ENCODE data around the gene UBE2G2. TPM values are rescaled to one million over a fixed set of nuclear protein-coding genes. Genes with fewer than 3 reads are reported as not detected.

Gene UBE2G2
- total RNA-seq, 6 donors from 2014 or later: 74.4 to 218 (median 80.1) TPM

DNA sequence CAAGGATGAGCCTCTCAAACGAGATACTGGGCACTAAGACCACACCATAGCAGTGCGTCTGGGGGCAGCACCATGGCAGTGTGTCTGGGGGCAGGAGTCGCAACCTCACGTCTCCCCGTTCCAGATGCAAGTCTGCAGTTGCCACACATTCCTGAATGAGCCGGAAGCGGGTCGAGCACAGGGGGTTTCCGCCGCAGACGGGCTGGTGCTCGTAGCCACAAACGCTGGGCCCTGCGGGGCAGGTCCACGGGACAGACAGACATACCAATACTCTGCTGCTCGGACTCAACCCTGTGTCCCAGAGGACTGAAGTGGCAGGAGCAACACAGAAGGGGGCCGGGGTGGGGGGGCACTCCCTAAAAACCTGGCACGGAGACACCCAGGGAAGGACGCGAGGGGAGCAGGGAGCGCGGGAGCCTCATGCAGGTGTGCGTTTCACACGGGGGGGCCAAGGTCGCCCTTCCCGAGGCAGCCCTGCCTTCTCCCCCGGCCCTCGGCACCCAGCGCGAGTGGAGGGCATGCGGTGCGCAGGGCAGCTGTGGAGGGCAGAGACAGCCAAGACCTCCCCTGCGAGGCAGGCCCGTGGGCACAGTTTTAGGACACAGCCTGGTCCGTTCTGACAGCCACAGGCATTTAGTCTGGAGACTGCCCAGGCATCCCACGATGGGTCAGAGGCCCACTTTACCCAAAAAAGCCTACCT lies 47.4 kb upstream of the UBE2G2 start:
- ATAC-seq (ENCODE audit: low FRiP score in 2 of 2) (no peak), DNase-seq (peak in 1 of 2 donors; percentile 67)
- Histone ChIP-seq H3K4me1 (peaks cover 18 to 21% (median 20%) of the 10 kb centered on the region in 4 donors), H3K4me3 (no peak overlapping the region), H3K27me3 (no peaks in the 10 kb centered on the region), H3K36me3 (peaks cover 25 to 59% (median 46%) of the 10 kb centered on the region in 4 donors), H3K9me3 (no peaks in the 10 kb centered on the region), H3K27ac (no peak overlapping the region)
- 94 to 96% methylated on average over 27 to 36 of the region's 36 CpGs for WGBS, 2 donors
- TF ChIP-seq POLR2AphosphoS5 (IDR thresholded peaks at IDR 0.05) (no peak), EP300 (IDR thresholded peaks at IDR 0.05) (no peak), POLR2A (IDR thresholded peaks at IDR 0.05) (no peak), CTCF (IDR thresholded peaks at IDR 0.05) (no peak)

DNA sequence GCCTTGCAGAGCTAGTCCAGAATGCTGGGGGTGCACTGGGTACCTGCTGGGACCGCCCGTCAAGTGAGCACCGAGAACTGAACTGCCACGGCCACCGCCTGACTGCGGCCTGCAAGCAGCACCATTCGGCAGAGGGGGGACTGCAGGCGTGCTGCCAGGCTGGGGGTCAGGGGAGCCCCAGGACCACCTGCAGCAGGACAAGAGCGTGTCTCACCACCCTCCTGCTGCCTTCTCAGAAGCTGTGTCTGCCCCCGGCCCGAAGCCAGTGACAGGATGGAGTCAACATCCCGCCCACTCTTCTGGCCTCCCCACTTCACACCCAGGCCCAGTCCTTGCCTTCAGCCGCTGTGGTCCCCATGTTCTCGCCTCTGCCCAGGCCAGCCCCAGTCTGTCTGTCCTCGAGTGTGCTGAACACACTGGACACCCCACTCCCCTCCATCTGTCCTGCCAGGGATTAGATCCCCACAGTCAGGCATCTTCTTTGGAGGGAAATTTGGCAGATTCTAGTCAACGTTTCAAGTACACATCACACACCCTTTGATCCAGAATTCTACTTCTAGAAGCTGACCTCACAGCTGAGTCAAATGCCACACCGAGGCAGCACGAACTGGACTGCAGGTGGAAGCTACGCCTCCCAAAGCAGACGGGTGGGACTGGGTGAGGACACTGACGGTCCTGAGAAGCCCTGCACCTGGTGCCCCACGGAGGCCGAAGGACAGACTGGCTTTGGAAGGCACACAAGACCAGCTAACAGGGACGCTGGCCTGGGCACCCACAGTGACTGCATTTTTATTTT lies 45.8 kb upstream of the UBE2G2 start:
- H3K4me1 ChIP-seq: peaks cover 18 to 21% (median 20%) of the 10 kb centered on the region in 4 donors
- H3K36me3 ChIP-seq: peaks cover 22 to 44% (median 35%) of the 10 kb centered on the region in 4 donors
- no peaks in the 10 kb centered on the region for H3K27me3 ChIP-seq
- no peak overlapping the region for H3K27ac ChIP-seq
- 77 to 88% methylated on average over 13 to 24 of the region's 24 CpGs for WGBS, 2 donors
- H3K4me3 ChIP-seq: no peak overlapping the region
- ATAC-seq (ENCODE audit: low FRiP score in 2 of 2) (no peak), DNase-seq (peak in 1 of 2 donors; percentile 46)
- no peak for TF ChIP-seq POLR2AphosphoS5 (IDR thresholded peaks at IDR 0.05)
- no peak for TF ChIP-seq POLR2A (IDR thresholded peaks at IDR 0.05)
- TF ChIP-seq EP300 (IDR thresholded peaks at IDR 0.05): no peak
- no peak for TF ChIP-seq CTCF (IDR thresholded peaks at IDR 0.05)
- no peaks in the 10 kb centered on the region for H3K9me3 ChIP-seq

- Histone ChIP-seq H3K4me3 (peak overlapping the region in 1 of 4 donors; percentile 46), H3K27me3 (no peaks in the 10 kb centered on the region), H3K4me1 (peaks cover 18 to 21% (median 20%) of the 10 kb centered on the region in 4 donors), H3K9me3 (no peaks in the 10 kb centered on the region), H3K36me3 (peaks cover 22 to 36% (median 31%) of the 10 kb centered on the region in 4 donors), H3K27ac (peak overlapping the region in 3 of 4 donors; percentile 17 to 48 (median 42))
- ATAC-seq (ENCODE audit: low FRiP score in 2 of 2) (peak; percentile 68 to 73), DNase-seq (peak in 1 of 2 donors; percentile 80)
- TF ChIP-seq CTCF (IDR thresholded peaks at IDR 0.05): no peak
- WGBS, 2 donors: 11 to 29% methylated on average over 12 to 23 of the region's 27 CpGs
Observed at GRCh38 chr21:44846485-44847260, 45.1 kb upstream of the UBE2G2 start.

DNA sequence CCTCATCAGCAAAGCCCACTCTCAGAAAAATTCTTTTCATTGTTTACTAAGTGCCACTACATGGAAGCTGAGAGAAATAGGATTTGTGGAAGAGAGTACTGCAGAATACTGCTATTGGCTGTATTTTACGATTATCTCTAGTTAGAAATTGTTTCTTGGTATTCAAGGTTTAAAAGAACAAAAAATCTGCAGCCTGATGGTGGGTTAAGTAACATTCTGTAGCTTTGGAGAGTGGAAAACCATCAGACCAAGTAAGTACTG lies 44.5 kb upstream of the UBE2G2 start:
- H3K4me3 ChIP-seq: peak overlapping the region in 3 of 4 donors; percentile 25 to 46 (median 37)
- TF ChIP-seq EP300 (IDR thresholded peaks at IDR 0.05) (no peak), POLR2A (IDR thresholded peaks at IDR 0.05) (no peak)
- H3K9me3 ChIP-seq: no peaks in the 10 kb centered on the region
- 0 to 10% methylated on average over 1 of the region's 1 CpG for WGBS, 2 donors
- DNase-seq: no peak
- H3K27me3 ChIP-seq: no peaks in the 10 kb centered on the region
- no peak for ATAC-seq (ENCODE audit: low FRiP score in 2 of 2)
- peaks cover 18 to 21% (median 20%) of the 10 kb centered on the region in 4 donors for H3K4me1 ChIP-seq
- peak overlapping the region in 2 of 4 donors; percentile 42 to 48 for H3K27ac ChIP-seq
- H3K36me3 ChIP-seq: peaks cover 22 to 31% (median 27%) of the 10 kb centered on the region in 4 donors

Data from upper lobe of left lung (tissue), 6 donors.